ENCODE data around the gene DENND4A.

DNA sequence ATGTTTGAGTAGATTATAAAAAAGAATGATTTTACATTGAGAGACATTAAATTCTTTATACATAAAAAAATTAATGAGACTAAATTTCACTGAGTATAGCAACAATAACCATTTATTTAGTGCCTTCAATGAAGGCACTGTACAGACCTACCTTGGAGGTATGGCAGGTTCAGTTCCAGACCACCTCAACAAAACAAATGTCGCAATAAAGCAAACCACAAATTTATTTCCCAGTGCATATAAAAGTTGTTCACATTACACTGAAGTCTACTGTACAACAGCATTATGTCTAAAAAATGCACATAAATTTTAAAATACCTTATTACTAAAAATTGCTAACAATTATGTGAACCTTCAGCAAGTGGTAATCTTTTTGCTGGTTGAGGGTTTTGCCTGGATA, 111.5 kb downstream of the DENND4A start:
- TF ChIP-seq, protein P1, sequence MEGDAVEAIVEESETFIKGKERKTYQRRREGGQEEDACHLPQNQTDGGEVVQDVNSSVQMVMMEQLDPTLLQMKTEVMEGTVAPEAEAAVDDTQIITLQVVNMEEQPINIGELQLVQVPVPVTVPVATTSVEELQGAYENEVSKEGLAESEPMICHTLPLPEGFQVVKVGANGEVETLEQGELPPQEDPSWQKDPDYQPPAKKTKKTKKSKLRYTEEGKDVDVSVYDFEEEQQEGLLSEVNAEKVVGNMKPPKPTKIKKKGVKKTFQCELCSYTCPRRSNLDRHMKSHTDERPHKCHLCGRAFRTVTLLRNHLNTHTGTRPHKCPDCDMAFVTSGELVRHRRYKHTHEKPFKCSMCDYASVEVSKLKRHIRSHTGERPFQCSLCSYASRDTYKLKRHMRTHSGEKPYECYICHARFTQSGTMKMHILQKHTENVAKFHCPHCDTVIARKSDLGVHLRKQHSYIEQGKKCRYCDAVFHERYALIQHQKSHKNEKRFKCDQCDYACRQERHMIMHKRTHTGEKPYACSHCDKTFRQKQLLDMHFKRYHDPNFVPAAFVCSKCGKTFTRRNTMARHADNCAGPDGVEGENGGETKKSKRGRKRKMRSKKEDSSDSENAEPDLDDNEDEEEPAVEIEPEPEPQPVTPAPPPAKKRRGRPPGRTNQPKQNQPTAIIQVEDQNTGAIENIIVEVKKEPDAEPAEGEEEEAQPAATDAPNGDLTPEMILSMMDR (IDR thresholded peaks at IDR 0.05), result no peak
- TF ChIP-seq POLR2A (IDR thresholded peaks at IDR 0.05) (no peak), EP300 (IDR thresholded peaks at IDR 0.05) (no peak)
